Measurements from ENCODE around the gene HDDC2. TPM values are rescaled to one million over a fixed set of nuclear protein-coding genes. Genes with fewer than 3 reads are reported as not detected.

Gene HDDC2
- total RNA-seq, 1 donor = 71.5 TPM

GRCh38 chr6:125339653-125340052 is 37.9 kb upstream of the HDDC2 start:
- H3K4me3 ChIP-seq (ENCODE audit: low read depth, low read length) = no peak overlapping the region
- TF ChIP-seq CTCF (IDR thresholded peaks at IDR 0.05; ENCODE audit: insufficient read depth, low read length) = no peak
- DNase-seq (ENCODE audit: low read depth) = peak; percentile 2

GRCh38 chr6:125338381-125338780 is 36.6 kb upstream of the HDDC2 start:
- TF ChIP-seq CTCF (IDR thresholded peaks at IDR 0.05; ENCODE audit: insufficient read depth, low read length) = no peak
- H3K4me3 ChIP-seq (ENCODE audit: low read depth, low read length) = no peak overlapping the region

GRCh38 chr6:125337706-125338105 is 35.9 kb upstream of the HDDC2 start:
- no peak overlapping the region for H3K4me3 ChIP-seq (ENCODE audit: low read depth, low read length)
- no peak for DNase-seq (ENCODE audit: low read depth)
- no peak for TF ChIP-seq CTCF (IDR thresholded peaks at IDR 0.05; ENCODE audit: insufficient read depth, low read length)

More at GRCh38 chr6:125338381-125338780, 36.6 kb upstream of the HDDC2 start:
- DNase-seq (ENCODE audit: low read depth) = no peak

- TF ChIP-seq CTCF (IDR thresholded peaks at IDR 0.05; ENCODE audit: insufficient read depth, low read length) = no peak
- no peak overlapping the region for H3K4me3 ChIP-seq (ENCODE audit: low read depth, low read length)
- DNase-seq (ENCODE audit: low read depth) = no peak
Observed at GRCh38 chr6:125332664-125333063, 30.9 kb upstream of the HDDC2 start.

GRCh38 chr6:125325586-125325985 is 23.8 kb upstream of the HDDC2 start:
- DNase-seq (ENCODE audit: low read depth) = no peak
- no peak for TF ChIP-seq CTCF (IDR thresholded peaks at IDR 0.05; ENCODE audit: insufficient read depth, low read length)
- H3K4me3 ChIP-seq (ENCODE audit: low read depth, low read length) = no peak overlapping the region

GRCh38 chr6:125323376-125323775 is 21.6 kb upstream of the HDDC2 start:
- no peak for DNase-seq (ENCODE audit: low read depth)
- no peak for TF ChIP-seq CTCF (IDR thresholded peaks at IDR 0.05; ENCODE audit: insufficient read depth, low read length)
- no peak overlapping the region for H3K4me3 ChIP-seq (ENCODE audit: low read depth, low read length)

- H3K4me3 ChIP-seq (ENCODE audit: low read depth, low read length) = no peak overlapping the region
- DNase-seq (ENCODE audit: low read depth) = no peak
- no peak for TF ChIP-seq CTCF (IDR thresholded peaks at IDR 0.05; ENCODE audit: insufficient read depth, low read length)
Observed at GRCh38 chr6:125316621-125317020, 14.9 kb upstream of the HDDC2 start.
